DMS114 treated with DMSO at 0.1 percent for 48 hours (cell line): ENCODE measurements around the gene MYCN.
"Not testable (repeated sequence)": the region's sequence is repeated elsewhere in the genome, so short reads cannot be mapped to it uniquely, and the experiment has no call there.

Experiments used
- DNase-seq: peaks from one replicate; lab custom pipeline; 2025; ENCODE audit not compliant: unreplicated experiment; lab: John Stamatoyannopoulos, UW

Gene MYCN

DNA sequence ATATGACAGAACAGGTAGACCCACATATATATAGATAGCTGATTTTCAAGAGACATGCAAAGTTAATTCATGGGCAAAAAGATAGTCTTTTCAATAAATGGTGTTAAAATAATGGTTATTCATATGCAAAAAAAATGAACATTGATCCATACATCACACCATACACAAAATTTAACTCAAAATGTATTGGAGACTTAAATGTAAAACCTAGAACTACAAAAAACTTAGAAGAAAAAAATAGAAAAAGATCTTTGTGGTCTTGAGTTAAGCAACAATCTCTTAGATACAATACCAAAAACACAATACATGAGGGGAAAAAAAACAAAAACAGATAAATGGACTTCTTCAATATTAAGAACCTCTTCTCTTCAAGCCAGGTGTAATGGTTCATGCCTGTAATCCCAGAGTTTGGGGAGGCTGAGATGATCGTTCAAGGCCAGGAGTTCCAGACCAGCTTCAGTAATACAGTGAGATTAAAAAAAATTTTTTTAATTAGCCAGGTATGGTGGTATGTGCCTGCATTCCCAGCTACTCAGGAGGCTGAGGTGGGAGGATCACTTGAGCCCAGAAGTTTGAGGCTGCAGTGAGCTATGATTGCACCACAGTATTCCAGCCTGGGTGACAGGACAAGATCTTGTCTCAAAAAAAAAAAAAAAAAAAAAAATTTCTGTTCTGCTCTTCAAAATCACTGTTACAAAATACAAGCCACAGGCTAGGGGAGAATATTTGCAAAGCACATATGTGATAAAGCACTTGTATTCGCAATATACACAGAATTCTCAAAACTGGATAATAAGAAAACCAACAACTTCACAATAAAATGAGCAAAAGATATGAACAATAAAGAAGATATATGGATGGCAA, 32.7 kb upstream of the MYCN start:
- DNase-seq, result no peak

GRCh38 chr2:15908371-15908770, 32.0 kb upstream of the MYCN start:
- DNase-seq, result no peak

- no peak for DNase-seq
Measured at GRCh38 chr2:15909157-15909556, 31.2 kb upstream of the MYCN start.

- DNase-seq, result no peak
Measured at GRCh38 chr2:15909736-15910135, 30.6 kb upstream of the MYCN start.

- not testable (repeated sequence) for DNase-seq
Measured at GRCh38 chr2:15911270-15911669, 29.1 kb upstream of the MYCN start.

DNA sequence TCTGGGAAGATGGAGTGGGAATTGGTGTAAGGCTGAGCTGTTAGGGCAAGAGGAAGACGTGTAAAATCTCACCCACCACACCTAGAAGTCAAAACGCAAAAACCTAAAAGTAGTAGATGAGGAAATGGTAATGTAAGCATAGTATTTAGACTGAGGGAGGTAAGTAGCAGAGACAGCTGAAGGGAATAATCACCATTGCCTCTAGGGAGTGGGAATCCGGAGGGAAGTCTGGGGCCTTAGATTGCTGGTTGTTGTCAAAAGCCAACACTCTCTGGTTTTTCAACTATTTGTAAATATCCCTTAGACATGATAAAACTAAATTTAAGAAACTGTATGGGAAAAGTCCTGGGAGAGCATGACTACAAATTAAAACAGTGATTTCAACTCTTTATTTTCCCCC, 28.7 kb upstream of the MYCN start:
- no peak for DNase-seq

GRCh38 chr2:15912203-15912602, 28.1 kb upstream of the MYCN start:
- DNase-seq, result no peak

DNA sequence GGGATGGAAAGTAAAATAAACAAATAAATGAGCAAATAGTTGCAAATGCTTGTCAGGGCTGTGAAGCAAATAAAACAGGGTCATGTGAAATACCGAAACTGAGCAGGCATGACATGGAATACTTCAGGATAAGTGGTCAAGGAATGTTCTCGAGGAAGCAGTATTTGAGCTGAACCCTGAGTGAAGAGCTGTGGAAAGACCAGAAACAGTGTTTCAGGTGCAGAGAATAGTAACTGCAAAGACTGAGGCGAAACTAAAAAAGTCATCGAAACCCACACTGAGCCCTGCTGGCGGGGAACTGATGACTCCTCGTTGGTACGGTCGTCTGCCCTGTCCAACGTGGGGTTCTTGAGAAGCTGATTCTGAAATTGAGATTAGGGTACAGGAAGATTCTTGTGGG, 27.2 kb upstream of the MYCN start:
- DNase-seq, result no peak

- DNase-seq, result no peak
Measured at GRCh38 chr2:15914596-15915385, 25.6 kb upstream of the MYCN start.

DNA sequence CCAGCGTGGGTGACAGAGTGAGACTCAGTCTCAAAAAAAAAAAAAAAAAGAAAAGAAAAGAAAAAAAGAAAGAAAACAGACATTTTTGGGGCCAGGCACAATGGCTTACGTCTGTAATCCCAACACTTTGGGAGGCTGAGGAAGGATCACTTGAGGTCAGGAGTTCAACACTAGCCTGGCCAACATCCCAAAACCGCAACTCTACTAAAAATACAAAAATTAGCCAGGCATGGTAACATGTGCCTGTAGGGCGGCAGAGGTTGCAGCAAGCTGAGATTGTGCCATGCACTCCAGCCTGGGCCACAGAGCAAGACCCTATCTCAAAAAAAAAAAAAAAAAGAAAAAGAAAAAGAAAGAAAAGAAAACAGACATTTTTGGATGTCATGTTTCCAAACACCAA, 24.8 kb upstream of the MYCN start:
- DNase-seq, result not testable (repeated sequence)

GRCh38 chr2:15916336-15916735, 24.0 kb upstream of the MYCN start:
- DNase-seq, result no peak

DNA sequence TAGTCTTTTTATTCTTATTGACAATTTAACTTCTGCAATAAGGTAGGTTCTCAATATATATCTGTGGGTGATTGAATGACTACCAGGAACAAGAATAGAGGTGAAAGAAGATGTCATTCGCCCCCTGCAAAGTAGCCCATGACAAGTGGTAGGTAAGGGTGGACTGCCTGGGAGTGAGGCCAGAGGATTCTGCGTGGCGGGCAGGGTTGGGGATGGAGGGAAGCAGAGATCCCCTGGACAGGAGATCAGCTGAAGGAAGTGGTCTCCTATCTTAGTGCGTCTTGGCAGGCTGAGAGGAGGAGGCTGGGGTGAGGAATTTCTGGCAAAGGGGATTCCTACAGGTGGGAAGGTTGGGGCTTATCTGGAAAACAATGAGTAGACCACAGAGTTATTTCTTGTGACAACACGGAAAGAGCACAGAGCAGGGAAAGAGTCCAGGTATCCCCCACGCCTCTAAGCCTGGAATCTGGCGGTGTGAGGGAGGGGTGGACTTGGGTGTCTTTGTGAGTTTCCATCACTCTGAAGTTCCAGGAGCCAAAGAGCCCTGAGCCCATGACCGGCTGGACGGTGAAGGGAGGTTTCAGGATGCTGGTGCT, 21.5 kb upstream of the MYCN start:
- DNase-seq, result no peak

DNA sequence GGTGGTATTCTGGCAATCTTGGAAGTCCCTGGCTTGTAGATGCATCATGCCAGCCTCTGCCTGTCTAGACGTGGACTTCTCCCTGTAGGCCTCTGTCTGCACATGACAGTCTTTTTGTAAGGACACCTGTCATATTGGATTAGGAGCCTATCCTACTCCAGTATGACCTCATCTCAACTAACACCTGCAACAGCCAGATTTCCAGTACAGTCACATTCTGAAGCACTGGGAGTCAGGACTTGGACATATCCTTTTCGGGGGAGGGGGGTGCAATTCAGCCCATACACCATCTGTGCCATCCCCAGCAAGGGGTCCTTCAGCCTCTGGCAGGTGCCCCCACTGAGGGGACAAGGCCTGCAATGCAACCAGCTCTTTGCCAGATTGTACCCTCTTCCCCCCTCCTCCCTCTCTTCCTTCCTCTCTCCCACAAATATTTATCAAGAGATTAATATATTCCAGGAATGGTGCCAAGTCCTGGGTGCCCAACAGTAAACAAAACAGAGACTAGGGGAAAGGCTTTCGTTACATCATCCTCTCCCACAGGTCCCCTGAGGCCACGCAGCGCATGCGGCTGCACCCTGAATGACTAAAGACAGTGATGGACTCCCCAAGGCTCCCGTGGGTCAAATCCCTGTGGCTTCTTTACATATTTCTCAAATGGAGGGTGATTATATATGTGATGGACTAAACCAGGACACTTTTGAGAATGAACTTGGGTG, 20.5 kb upstream of the MYCN start:
- DNase-seq, result no peak

DNA sequence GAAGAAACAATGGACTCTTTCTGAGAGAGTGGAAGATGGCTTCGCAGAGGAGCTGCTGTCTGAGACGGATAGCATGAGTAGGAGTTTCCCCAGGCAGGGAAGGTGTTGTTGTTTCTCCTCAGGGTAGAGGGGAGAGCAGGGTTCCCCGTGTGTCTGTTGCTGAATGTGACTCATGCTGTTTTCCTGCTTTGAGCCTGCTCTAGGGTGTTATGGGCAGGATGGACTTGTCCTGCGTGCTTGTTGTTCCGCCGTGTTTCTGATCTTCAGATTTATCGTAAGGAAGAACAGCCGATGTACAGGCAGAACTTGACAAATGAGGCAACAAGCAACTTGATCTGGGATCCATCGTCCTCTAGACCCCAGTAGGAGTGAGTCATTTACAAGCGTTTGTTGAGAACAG, 19.7 kb upstream of the MYCN start:
- no peak for DNase-seq

GRCh38 chr2:15923597-15923996, 16.8 kb upstream of the MYCN start:
- DNase-seq, result no peak

DNA sequence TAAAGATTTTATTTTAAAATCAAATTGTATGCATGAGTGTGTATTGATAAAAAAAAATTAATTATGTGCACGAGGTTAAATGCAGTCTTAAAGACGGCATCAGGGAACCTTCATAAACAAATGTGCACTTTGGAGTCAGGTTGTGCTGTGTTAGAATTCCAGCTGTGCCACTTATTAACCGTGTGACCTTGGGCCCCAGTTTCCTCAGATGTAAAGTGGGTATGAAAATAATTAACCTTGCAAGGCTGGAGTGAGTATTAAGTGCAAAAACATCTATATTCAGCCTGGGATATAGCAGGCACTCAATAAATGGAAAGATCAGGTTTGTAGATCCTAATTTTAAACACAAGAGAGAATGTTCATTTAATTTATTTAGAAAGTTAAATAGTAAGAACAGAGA, 14.5 kb upstream of the MYCN start:
- DNase-seq, result no peak

DNA sequence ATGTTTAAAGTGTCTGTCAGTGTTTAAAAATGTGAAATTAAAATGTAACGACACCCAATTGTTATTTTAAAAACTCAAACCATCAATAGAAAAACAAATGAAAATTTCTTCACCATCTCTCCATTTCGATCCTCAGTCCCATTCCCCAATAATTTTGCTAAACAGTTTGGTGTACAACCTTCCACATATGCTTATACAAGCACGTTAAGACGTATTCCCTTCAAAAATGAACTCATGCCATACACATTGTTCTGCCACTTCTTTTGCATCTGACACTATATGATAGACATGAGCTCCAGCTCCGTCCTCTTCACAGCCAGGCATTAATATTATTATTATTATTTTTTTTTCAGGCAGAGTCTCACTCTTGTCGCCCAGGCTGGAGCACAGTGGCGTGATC, 14.1 kb upstream of the MYCN start:
- DNase-seq, result no peak

GRCh38 chr2:15927551-15928218, 12.7 kb upstream of the MYCN start:
- no peak for DNase-seq

DNA sequence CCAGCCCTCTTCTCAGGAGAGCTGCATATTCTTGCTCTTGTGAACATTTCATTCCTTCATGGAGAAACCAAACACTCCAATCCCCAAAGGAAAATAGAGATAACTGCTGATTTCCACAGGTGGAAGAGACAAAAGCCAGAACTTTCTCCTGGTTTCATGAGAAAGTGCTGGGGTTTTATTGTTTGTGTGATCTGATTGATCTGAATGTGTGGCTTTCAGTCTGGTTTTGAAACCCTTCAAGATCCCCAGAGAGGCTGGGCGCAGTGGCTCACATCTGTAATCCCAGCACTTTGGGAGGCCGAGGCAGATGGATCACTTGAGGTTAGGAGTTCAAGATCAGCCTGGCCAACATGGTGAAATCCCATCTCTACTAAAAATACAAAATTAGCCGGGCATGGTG, 11.3 kb upstream of the MYCN start:
- DNase-seq, result not testable (repeated sequence)

- no peak for DNase-seq
Measured at GRCh38 chr2:15929861-15930260, 10.5 kb upstream of the MYCN start.
